ENCODE results near the gene MRC1. TPM values are rescaled to one million over a fixed set of nuclear protein-coding genes. Genes with fewer than 3 reads are reported as not detected.

The MRC1 gene
- total and polyA plus RNA-seq, 2 donors from 2014 or later: 3.4 to 67.8 TPM

GRCh38 chr10:17914169-17915045, 105.3 kb downstream of the MRC1 start:
- TF ChIP-seq CTCF (IDR thresholded peaks at IDR 0.05; ENCODE audit: borderline replicate concordance, extremely low read depth, insufficient read depth): no peak
- Histone ChIP-seq H3K27me3 (ENCODE audit: control insufficient read depth, insufficient read depth, low read length) (no peaks in the 10 kb centered on the region), H3K27ac (ENCODE audit: low read depth in 2 of 2, low read length in 2 of 2) (no peak overlapping the region), H3K36me3 (ENCODE audit: control insufficient read depth in 2 of 3, insufficient read depth in 3 of 3, low read length in 3 of 3) (no peaks in the 10 kb centered on the region), H3K4me3 (ENCODE audit: low read length in 3 of 3) (no peak overlapping the region), H3K4me1 (ENCODE audit: control insufficient read depth in 2 of 3, insufficient read depth in 2 of 3, low read depth in 1 of 3, low read length in 3 of 3) (no peaks in the 10 kb centered on the region), H3K9me3 (ENCODE audit: control insufficient read depth in 2 of 3, insufficient read depth in 1 of 3, low read length in 3 of 3) (no peaks in the 10 kb centered on the region), H3K9ac (ENCODE audit: low read length in 3 of 3) (no peak overlapping the region)
- no peak for FAIRE-seq
- no peak for DNase-seq
- intact Hi-C loops (cut with DNase I): no loop called here

- Histone ChIP-seq H3K36me3 (ENCODE audit: control insufficient read depth in 2 of 3, insufficient read depth in 3 of 3, low read length in 3 of 3) (no peaks in the 10 kb centered on the region), H3K9ac (ENCODE audit: low read length in 3 of 3) (no peak overlapping the region), H3K27ac (ENCODE audit: low read depth in 2 of 2, low read length in 2 of 2) (no peak overlapping the region), H3K4me1 (ENCODE audit: control insufficient read depth in 2 of 3, insufficient read depth in 2 of 3, low read depth in 1 of 3, low read length in 3 of 3) (no peaks in the 10 kb centered on the region), H3K9me3 (ENCODE audit: control insufficient read depth in 2 of 3, insufficient read depth in 1 of 3, low read length in 3 of 3) (peaks cover 0 to 3% (median 0%) of the 10 kb centered on the region in 3 donors), H3K27me3 (ENCODE audit: control insufficient read depth, insufficient read depth, low read length) (no peaks in the 10 kb centered on the region), H3K4me3 (ENCODE audit: low read length in 3 of 3) (no peak overlapping the region)
- FAIRE-seq (no peak), DNase-seq (no peak)
- TF ChIP-seq CTCF (IDR thresholded peaks at IDR 0.05; ENCODE audit: borderline replicate concordance, extremely low read depth, insufficient read depth): no peak
- intact Hi-C loops (cut with DNase I): no loop called here
These were observed 106.0 kb downstream of the MRC1 start for GRCh38 chr10:17915181-17915580.

- Histone ChIP-seq H3K4me1 (ENCODE audit: control insufficient read depth in 2 of 3, insufficient read depth in 2 of 3, low read depth in 1 of 3, low read length in 3 of 3) (no peaks in the 10 kb centered on the region), H3K36me3 (ENCODE audit: control insufficient read depth in 2 of 3, insufficient read depth in 3 of 3, low read length in 3 of 3) (no peaks in the 10 kb centered on the region), H3K27ac (ENCODE audit: low read depth in 2 of 2, low read length in 2 of 2) (no peak overlapping the region), H3K4me3 (ENCODE audit: low read length in 3 of 3) (no peak overlapping the region), H3K9ac (ENCODE audit: low read length in 3 of 3) (no peak overlapping the region), H3K27me3 (ENCODE audit: control insufficient read depth, insufficient read depth, low read length) (no peaks in the 10 kb centered on the region), H3K9me3 (ENCODE audit: control insufficient read depth in 2 of 3, insufficient read depth in 1 of 3, low read length in 3 of 3) (peaks cover 0 to 5% (median 0%) of the 10 kb centered on the region in 3 donors)
- intact Hi-C loops (cut with DNase I): no loop called here
- DNase-seq (no peak), FAIRE-seq (no peak)
- TF ChIP-seq CTCF (IDR thresholded peaks at IDR 0.05; ENCODE audit: borderline replicate concordance, extremely low read depth, insufficient read depth): no peak
These were observed 109.2 kb downstream of the MRC1 start for GRCh38 chr10:17918187-17918903.
